Neural crest cell (in vitro differentiated cells): ENCODE data around the gene NELL2. TPM values are rescaled to one million over a fixed set of nuclear protein-coding genes. Genes with fewer than 3 reads are reported as not detected.

ENCODE experiments used
- DNase-seq: peaks from one replicate; pipeline ENCODE4 v3.0.0; 2021; ENCODE audit warnings: low read depth, mixed read lengths, low spot score
- H3K27ac Mint-ChIP-seq: one replicate; pipeline ENCODE4 v1.8.0; 2021; ENCODE audit warnings: mild to moderate bottlenecking, mixed read lengths; ENCODE audit not compliant: unreplicated experiment
- H3K27me3 Mint-ChIP-seq: 2 replicates; pipeline ENCODE4 v1.8.0; 2021; ENCODE audit warnings: low read depth, mild to moderate bottlenecking, mixed read lengths
- H3K36me3 Mint-ChIP-seq: 2 replicates; pipeline ENCODE4 v1.8.0; 2021; ENCODE audit warnings: low read depth, mild to moderate bottlenecking, mixed read lengths
- H3K4me1 Mint-ChIP-seq: 2 replicates; pipeline ENCODE4 v1.8.0; 2021; ENCODE audit warnings: mixed read lengths
- H3K4me3 Mint-ChIP-seq: one replicate; pipeline ENCODE4 v1.8.0; 2021; ENCODE audit warnings: mild to moderate bottlenecking, mixed read lengths
- H3K9me3 Mint-ChIP-seq: 2 replicates; pipeline ENCODE4 v1.8.0; 2021; ENCODE audit warnings: mixed read lengths
- CTCF ChIP-seq: fragments of 200-600 bp; sonication (generic); conservative IDR thresholded peaks from 2 replicates; pipeline ENCODE4 v1.5.0; 2021; ENCODE audit warnings: antibody characterized with exemption, mild to moderate bottlenecking
- total RNA-seq: library from RNA; stranded (reverse); gene quantifications from 2 replicates; pipeline ENCODE4 v1.2.1, GENCODE V29; 2021

NELL2 gene
- total RNA-seq, 1 donor from 2014 or later, result 101 TPM

DNA sequence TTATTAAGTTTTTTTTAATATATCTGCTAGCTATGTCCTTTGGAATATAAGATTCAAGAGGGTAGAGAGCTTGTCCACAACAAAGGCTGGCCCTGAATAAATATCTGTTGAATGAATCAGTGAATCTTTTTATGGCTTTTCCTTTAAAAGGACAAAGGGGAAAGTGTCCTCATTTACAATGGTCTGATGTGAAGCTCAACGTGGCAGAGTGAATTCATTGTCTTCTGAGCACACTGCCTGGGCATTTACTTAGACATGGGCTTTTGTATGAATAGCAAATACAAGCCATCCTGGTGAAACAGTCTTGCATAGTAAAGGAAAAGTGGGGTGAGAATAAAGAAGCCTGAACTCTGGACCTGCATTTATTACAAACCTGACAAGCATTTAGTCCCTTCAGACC is 201.2 kb downstream of the NELL2 start:
- no peak for DNase-seq

GRCh38 chr12:44673811-44674210 is 202.3 kb downstream of the NELL2 start:
- Mint-ChIP-seq H3K4me3 (no peak overlapping the region), H3K27me3 (no peaks in the 10 kb centered on the region), H3K27ac (peak overlapping the region; percentile 79), H3K9me3 (peaks cover 25% of the 10 kb centered on the region), H3K4me1 (peaks cover 26% of the 10 kb centered on the region), H3K36me3 (peaks cover 35% of the 10 kb centered on the region)
- no peak for DNase-seq
- no peak for TF ChIP-seq CTCF

More for the DNA sequence above, 201.2 kb downstream of the NELL2 start:
- Mint-ChIP-seq H3K27ac (peak overlapping the region; percentile 54), H3K27me3 (no peaks in the 10 kb centered on the region), H3K9me3 (peaks cover 19% of the 10 kb centered on the region), H3K4me1 (peaks cover 26% of the 10 kb centered on the region), H3K4me3 (peak overlapping the region; percentile 9), H3K36me3 (peaks cover 26% of the 10 kb centered on the region)
- no peak for TF ChIP-seq CTCF

GRCh38 chr12:44672042-44672441 is 204.1 kb downstream of the NELL2 start:
- no peak for TF ChIP-seq CTCF
- Mint-ChIP-seq H3K27me3 (no peaks in the 10 kb centered on the region), H3K4me1 (peaks cover 26% of the 10 kb centered on the region), H3K9me3 (peaks cover 25% of the 10 kb centered on the region), H3K4me3 (no peak overlapping the region), H3K36me3 (peaks cover 37% of the 10 kb centered on the region), H3K27ac (no peak overlapping the region)
- DNase-seq, result no peak

GRCh38 chr12:44668443-44668842 is 207.7 kb downstream of the NELL2 start:
- no peak for TF ChIP-seq CTCF
- no peaks in the 10 kb centered on the region for H3K27me3 Mint-ChIP-seq
- H3K27ac Mint-ChIP-seq, result no peak overlapping the region
- H3K4me3 Mint-ChIP-seq, result no peak overlapping the region
- no peak for DNase-seq
- H3K4me1 Mint-ChIP-seq, result no peaks in the 10 kb centered on the region
- peaks cover 40% of the 10 kb centered on the region for H3K36me3 Mint-ChIP-seq
- H3K9me3 Mint-ChIP-seq, result peaks cover 25% of the 10 kb centered on the region

DNA sequence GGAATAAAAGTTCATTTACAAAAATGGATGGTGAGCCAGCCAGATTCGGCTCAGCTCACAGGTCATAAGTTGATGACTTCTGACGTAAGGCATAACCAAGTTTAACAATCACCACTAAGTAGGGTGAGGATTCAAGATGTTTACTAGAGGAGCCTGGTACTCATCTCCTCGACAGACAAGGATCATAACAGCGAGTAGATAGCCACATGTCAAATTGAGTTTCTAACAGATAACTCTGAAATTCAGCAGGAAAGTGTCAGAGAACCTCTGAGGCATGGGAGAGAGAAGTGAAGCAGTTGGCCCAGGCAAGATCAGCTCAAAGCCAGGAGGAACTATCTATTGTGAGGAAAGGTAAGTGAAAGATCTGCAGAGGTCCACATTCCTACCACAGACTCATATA is 208.7 kb downstream of the NELL2 start:
- no peaks in the 10 kb centered on the region for H3K4me1 Mint-ChIP-seq
- no peak overlapping the region for H3K4me3 Mint-ChIP-seq
- DNase-seq, result no peak
- peaks cover 34% of the 10 kb centered on the region for H3K36me3 Mint-ChIP-seq
- H3K27me3 Mint-ChIP-seq, result no peaks in the 10 kb centered on the region
- no peak for TF ChIP-seq CTCF
- H3K9me3 Mint-ChIP-seq, result peaks cover 22% of the 10 kb centered on the region
- H3K27ac Mint-ChIP-seq, result peak overlapping the region; percentile 5

DNA sequence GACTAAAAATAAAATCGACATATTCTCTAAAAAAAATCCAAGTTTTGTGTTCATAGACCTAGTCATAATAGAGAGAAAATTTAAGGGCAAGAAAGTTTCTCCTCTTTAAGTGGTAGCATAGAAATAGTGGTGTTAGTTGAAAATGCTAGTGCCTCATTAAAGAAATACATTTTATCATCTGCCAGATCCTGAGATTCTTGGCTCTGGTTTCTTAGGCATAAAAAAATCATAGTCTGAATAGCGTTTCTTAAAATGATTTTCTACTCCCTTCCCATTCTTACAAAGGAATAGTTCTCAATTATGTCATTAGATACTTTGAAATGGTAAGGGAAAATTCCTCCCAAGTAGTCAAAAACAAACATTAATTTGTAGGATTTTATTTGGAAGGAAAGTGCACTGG is 212.8 kb downstream of the NELL2 start:
- H3K4me1 Mint-ChIP-seq, result no peaks in the 10 kb centered on the region
- DNase-seq, result no peak
- no peak for TF ChIP-seq CTCF
- H3K36me3 Mint-ChIP-seq, result peaks cover 17% of the 10 kb centered on the region
- peaks cover 7% of the 10 kb centered on the region for H3K9me3 Mint-ChIP-seq
- no peak overlapping the region for H3K4me3 Mint-ChIP-seq
- no peaks in the 10 kb centered on the region for H3K27me3 Mint-ChIP-seq
- no peak overlapping the region for H3K27ac Mint-ChIP-seq
